Measurements from ENCODE around the gene FARSA. TPM values are rescaled to one million over a fixed set of nuclear protein-coding genes. Genes with fewer than 3 reads are reported as not detected.
"Not testable (repeated sequence)": the region's sequence is repeated elsewhere in the genome, so short reads cannot be mapped to it uniquely, and the experiment has no call there.

FARSA gene
- total RNA-seq, 4 donors from 2014 or later, result 45.9 to 71.4 (median 55.9) TPM

GRCh38 chr19:12954612-12954962 is 21.1 kb upstream of the FARSA start:
- 22 to 25% methylated on average over 1 of the region's 1 CpG for WGBS, 2 donors

GRCh38 chr19:12953799-12954611 is 20.5 kb upstream of the FARSA start:
- no peak overlapping the region for H3K4me3 ChIP-seq (ENCODE audit: low read depth, poor library complexity, severe bottlenecking)
- 38 to 52% methylated on average over 12 of the region's 12 CpGs for WGBS, 2 donors
- intact Hi-C loops (cut with DNase I; ENCODE audit: low total_unique reads), result no loop called here
- TF ChIP-seq POLR2A (IDR thresholded peaks at IDR 0.05) (no peak), CTCF (IDR thresholded peaks at IDR 0.05) (no peak)
- DNase-seq (ENCODE audit: low spot score in 2 of 2), result no peak

More at GRCh38 chr19:12954612-12954962, 21.1 kb upstream of the FARSA start:
- intact Hi-C loops (cut with DNase I; ENCODE audit: low total_unique reads), result no loop called here
- TF ChIP-seq POLR2A (IDR thresholded peaks at IDR 0.05) (no peak), CTCF (IDR thresholded peaks at IDR 0.05) (no peak)
- no peak for DNase-seq (ENCODE audit: low spot score in 2 of 2)
- no peak overlapping the region for H3K4me3 ChIP-seq (ENCODE audit: low read depth, poor library complexity, severe bottlenecking)

GRCh38 chr19:12953138-12953798 is 19.8 kb upstream of the FARSA start:
- 49 to 60% methylated on average over 11 of the region's 11 CpGs for WGBS, 2 donors
- H3K4me3 ChIP-seq (ENCODE audit: low read depth, poor library complexity, severe bottlenecking), result no peak overlapping the region
- intact Hi-C loops (cut with DNase I; ENCODE audit: low total_unique reads), result no loop called here
- TF ChIP-seq CTCF (IDR thresholded peaks at IDR 0.05) (no peak), POLR2A (IDR thresholded peaks at IDR 0.05) (no peak)
- DNase-seq (ENCODE audit: low spot score in 2 of 2), result no peak

GRCh38 chr19:12952488-12953137 is 19.1 kb upstream of the FARSA start:
- no peak for TF ChIP-seq POLR2A (IDR thresholded peaks at IDR 0.05)
- intact Hi-C loops (cut with DNase I; ENCODE audit: low total_unique reads), result no loop called here
- WGBS, 2 donors, result 52 to 53% methylated on average over 12 of the region's 12 CpGs

GRCh38 chr19:12952050-12952449 is 18.5 kb upstream of the FARSA start:
- DNase-seq (ENCODE audit: low spot score in 2 of 2); H3K4me3 ChIP-seq (ENCODE audit: low read depth, poor library complexity, severe bottlenecking); intact Hi-C loops (cut with DNase I; ENCODE audit: low total_unique reads): not testable (repeated sequence)
- 85 to 91% methylated on average over 6 of the region's 6 CpGs for WGBS, 2 donors

More at GRCh38 chr19:12952488-12953137, 19.1 kb upstream of the FARSA start:
- H3K4me3 ChIP-seq (ENCODE audit: low read depth, poor library complexity, severe bottlenecking), result no peak overlapping the region
- DNase-seq (ENCODE audit: low spot score in 2 of 2), result no peak

- intact Hi-C loops (cut with DNase I; ENCODE audit: low total_unique reads), result loop anchor here (10.0 kb wide), 1 partner anchor 65 kb away; the partner anchor contains the start of genes DNASE2 and KLF1
- WGBS, 2 donors, result 81% methylated on average over 13 to 16 of the region's 16 CpGs
- no peak for TF ChIP-seq CTCF (IDR thresholded peaks at IDR 0.05)
- no peak for TF ChIP-seq POLR2A (IDR thresholded peaks at IDR 0.05)
- no peak for DNase-seq (ENCODE audit: low spot score in 2 of 2)
- no peak overlapping the region for H3K4me3 ChIP-seq (ENCODE audit: low read depth, poor library complexity, severe bottlenecking)
Observed at GRCh38 chr19:12949363-12950283, 16.1 kb upstream of the FARSA start.

Data from lower leg skin (tissue), 4 donors.